GM12872 (cell line): Measurements from ENCODE around the gene FBXL2.

ENCODE experiments used
- TF ChIP-seq, protein P1 (sequence below): IDR thresholded peaks from 3 replicates; pipeline ENCODE4 v1.5.1; 2011; ENCODE audit warnings: low read depth, mild to moderate bottlenecking, low read length, moderate library complexity; ENCODE audit not compliant: insufficient read depth

FBXL2 gene

DNA sequence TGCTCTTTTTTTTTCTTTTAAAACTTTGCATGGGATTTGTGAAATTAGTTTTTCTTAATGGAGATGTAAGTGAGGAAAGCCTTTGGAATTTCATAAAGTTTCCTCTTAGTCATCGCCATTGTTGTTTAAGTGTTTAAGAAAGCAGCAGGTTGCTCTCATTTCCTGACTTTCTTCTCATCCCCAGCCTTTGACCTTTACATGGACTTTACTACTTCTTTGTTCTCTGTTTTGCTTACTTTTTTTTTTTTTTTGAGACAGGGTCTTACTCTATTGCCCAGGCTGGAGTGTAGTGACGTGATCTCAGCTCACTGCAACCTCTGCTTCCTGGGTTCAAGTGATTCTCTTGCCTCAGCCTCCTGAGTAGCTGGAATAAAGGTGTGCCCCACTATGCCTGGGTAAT, 38.6 kb downstream of the FBXL2 start:
- TF ChIP-seq, protein P1, sequence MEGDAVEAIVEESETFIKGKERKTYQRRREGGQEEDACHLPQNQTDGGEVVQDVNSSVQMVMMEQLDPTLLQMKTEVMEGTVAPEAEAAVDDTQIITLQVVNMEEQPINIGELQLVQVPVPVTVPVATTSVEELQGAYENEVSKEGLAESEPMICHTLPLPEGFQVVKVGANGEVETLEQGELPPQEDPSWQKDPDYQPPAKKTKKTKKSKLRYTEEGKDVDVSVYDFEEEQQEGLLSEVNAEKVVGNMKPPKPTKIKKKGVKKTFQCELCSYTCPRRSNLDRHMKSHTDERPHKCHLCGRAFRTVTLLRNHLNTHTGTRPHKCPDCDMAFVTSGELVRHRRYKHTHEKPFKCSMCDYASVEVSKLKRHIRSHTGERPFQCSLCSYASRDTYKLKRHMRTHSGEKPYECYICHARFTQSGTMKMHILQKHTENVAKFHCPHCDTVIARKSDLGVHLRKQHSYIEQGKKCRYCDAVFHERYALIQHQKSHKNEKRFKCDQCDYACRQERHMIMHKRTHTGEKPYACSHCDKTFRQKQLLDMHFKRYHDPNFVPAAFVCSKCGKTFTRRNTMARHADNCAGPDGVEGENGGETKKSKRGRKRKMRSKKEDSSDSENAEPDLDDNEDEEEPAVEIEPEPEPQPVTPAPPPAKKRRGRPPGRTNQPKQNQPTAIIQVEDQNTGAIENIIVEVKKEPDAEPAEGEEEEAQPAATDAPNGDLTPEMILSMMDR, result no peak

- TF ChIP-seq, protein P1, result no peak
Measured at GRCh38 chr3:33317963-33318709, 40.9 kb downstream of the FBXL2 start.

- TF ChIP-seq, protein P1, result no peak
Measured at GRCh38 chr3:33318710-33319380, 41.6 kb downstream of the FBXL2 start.

GRCh38 chr3:33322412-33322811, 45.2 kb downstream of the FBXL2 start:
- TF ChIP-seq, protein P1, result no peak

DNA sequence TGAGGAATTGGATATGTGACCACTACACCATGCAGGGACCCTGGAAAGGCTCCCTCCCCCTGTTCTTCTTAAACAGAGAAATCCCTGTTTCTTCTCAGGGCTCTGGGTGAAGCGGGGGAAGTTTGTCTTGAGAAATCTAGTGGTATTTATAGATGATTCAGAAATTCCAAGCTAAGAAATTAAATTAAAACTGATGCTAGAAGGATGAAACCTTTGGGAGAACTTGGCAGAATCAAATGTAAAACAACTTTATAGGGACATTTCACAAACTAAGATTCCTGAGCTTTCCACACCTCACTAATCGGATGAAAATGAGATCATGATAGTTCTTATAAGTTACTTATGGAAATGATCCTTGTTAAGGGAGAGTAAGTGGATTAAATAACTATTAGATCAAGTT, 54.2 kb downstream of the FBXL2 start:
- TF ChIP-seq, protein P1, result no peak

GRCh38 chr3:33334364-33334763, 57.1 kb downstream of the FBXL2 start:
- TF ChIP-seq, protein P1, result no peak

GRCh38 chr3:33339758-33340157, 62.5 kb downstream of the FBXL2 start:
- TF ChIP-seq, protein P1, result no peak
